GM19467 (cell line): ENCODE measurements around the gene KRTAP3-3.

Experiments used
- ATAC-seq: cut with Tn5 transposase; IDR thresholded peaks from one replicate; pipeline ENCODE4 v1.9.1; 2021; ENCODE audit warnings: mild to moderate bottlenecking, moderate library complexity; ENCODE audit not compliant: unreplicated experiment

KRTAP3-3 gene

DNA sequence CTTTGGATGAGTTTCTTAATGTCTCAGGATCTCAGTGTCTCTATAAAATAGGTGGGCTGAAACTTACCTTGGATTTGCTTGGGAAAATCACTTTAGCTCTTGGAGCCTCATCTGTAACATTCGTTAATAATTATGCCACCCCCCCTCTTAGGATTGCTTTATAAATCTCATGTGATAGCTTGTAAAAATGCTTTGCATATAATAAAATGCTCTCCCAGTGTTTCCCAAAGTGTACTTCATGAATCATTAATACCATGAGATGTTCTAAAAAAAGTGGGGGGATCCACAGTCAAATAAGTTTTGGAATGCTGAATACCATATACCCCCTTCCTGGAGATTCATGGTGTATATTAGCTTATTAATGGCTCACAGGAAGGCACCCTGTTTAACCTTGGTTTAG is 32.4 kb downstream of the KRTAP3-3 start:
- no peak for ATAC-seq

DNA sequence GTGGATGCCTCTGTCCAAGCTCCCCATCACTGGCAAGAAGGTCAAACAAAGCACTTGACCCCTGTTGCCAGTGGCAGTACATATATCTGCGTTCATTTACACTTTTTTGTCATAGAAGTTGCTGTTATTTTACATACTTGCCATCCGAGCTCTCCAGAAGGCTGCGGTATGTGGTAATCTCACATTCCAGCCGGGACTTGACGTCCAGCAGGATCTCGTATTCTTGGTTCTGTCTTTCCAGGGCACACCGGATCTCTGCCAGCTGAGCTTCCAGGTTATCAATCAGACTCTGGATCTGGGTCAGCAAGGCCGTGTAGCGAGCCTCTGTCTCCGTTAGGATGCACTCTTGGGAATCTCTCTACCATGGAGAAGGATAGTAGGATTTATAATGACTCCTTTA is 33.8 kb downstream of the KRTAP3-3 start:
- ATAC-seq, result no peak

DNA sequence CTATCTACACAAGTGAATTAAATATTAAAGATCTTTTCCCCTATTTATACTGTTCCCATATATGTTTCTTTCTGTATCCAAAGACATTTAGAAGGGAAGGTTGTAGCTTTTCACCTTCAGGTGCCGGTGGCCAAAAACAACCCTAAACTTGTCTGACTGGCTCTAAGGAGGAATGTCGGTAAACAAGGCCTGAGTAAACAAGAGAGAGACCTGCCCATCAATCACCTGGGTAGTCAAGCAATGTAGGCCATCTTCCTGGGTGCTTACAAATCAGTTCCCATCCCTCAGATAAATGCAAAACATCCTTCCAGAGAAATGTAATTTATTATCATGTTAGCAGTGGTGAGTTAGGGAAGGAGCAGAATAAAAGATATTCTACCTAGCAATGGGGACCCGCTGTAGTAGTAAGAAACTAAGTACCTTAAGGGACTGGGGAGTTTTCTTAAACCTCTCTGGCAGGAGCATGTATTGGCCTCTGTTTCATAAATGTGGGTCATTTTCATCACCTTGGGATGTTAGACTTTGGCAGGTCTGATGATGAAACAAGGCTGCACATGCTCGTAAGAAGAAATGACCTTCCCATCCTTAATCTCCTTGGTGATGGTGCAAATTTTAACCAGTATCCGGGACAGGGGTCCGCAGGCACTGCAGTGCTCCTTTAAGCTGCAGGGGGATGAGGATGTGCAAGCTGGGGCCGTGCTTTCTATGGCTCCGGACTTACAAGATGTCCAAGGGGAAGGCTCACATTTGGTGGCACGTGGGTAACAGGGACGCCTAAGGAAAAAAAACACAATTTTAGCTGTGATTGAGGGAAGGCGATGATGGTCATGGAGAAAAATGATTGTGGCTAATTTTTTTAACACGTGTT is 35.6 kb downstream of the KRTAP3-3 start:
- no peak for ATAC-seq

DNA sequence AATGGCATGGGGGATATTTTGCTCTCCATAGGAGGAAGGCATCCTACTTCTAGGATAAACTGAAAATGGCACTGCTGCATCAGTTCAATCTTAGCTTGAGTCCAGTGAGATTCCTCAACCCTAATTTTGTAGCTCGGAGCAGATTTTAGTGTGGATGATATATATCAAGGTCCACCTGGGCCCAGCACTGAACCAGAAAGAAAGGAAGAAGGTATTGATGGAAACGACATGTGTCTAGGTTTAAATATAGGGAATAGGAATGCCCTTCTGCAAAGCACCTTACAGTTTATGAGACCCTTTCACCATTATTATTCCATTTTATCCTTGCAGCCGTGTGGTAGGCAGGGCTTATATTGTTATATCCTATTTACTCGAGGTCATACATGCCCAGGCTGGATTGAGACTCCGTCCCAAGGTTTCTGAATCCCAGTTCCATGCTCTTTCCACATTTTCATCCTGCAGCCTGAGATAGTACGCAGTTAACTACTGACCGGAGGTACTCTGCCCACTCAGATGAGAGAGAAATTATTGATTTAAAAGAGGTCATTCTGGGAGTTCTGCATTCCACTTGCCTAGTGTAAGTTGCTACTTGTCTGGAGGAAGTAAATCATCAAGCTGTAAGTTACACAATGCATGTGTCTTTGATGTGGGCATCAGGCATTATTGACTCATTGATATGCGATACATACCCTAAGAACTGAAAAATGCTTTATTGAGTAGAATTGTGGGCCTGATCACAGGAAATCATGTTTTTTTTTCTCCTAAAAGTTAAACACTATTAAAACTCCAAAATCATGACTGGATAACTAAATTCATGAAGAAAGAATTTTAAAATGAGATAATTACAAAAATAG is 37.3 kb downstream of the KRTAP3-3 start:
- no peak for ATAC-seq

DNA sequence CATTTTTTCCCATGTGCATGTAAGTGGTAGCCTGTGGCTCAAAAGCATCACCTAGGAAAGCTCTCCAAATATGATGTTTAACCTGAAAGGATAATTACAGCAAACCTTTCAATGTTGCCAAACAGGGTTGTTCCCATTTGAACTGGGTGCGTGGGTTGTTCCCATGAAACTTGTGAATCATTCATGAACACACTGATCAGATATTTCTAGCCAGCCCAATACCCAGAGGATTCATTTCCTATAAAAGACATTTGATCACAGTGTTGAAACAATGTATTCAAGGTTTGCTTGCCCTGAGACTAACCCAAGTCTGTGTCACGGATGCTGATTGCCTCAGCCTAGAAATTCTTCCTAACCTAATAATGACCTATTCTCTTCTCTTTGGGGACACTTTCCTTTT is 40.1 kb downstream of the KRTAP3-3 start:
- ATAC-seq, result no peak

DNA sequence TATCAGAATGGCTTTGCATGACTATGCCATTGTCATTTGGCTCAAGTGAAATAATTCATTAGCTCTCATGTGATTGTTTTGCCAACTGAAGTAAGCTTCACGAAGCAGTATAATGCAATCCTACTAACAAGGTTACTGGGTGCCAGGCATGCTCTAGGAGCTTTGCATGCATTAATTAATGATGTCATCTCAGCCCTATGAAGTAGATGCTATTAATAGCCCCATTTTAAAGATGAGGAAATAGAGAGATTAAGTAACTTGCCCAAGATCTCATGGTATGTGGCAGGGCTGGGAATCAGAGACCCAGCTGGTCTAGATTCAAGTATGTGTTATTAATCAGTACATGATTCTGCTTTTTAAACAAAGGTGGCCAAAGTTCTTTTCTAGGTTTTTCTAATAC is 41.3 kb downstream of the KRTAP3-3 start:
- ATAC-seq, result no peak

DNA sequence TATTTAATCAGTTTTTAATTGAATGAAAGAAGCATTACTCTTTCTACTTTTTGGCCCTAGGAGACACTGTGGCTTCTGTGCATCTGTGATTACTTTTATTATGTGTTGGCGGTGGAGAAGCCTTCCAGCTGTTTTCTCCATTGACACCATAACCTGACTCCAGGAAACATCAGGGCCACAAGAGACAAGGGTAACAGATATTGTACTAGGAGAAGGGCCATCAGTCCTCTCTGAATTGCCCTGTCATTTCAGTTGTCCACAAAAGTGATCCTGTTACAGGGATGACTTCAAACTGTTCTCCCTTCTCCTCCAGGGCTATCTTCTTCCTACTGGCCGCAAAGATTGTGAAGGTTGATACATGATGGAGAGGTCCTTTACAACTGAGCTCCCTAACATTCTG is 41.8 kb downstream of the KRTAP3-3 start:
- ATAC-seq, result no peak

DNA sequence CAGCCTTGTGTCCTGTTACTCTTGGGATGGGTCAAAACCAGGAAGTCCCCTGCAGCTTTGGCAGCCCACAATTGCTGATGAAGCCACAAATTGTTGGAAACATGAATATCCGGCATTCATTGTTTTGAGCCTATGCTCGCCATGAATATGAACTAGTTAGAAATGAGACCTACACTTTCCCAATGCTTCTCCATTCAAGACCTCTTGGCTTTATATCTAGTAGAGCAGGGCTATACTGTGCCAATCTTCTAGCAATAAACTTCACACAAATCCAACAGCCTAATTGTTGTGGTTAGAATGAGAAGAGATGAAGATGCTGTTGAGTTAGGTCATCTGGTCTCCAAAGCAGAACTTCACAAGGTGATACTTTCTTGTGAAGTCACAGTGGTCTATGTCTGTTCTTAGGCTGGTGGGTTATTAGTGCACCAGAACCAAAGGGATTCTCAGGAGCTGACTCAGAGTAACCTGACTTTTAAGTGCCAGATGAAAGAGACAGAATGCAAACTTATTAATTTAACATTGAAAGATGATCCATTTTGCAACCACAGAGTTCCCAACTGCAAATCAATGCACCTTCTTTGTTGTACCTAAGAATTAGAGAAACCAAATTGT is 42.8 kb downstream of the KRTAP3-3 start:
- no peak for ATAC-seq

DNA sequence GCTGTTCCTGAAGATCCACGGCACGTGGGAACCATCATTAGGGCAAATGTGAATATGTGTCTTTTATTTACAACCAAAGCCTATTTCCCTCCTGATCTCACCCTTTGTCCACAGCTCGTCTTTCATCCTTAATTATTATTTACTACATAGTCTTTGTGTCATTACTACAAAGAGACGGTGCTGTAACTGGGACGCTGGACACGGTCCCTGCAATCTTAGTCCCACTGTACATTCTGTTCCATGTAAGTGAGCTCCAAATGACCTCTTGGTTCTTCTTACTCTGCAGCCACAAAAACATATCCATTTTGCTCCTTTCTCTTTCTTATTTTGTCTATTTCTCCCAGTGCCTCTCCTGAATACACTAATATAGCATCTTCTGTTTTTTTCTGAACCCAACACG is 43.8 kb downstream of the KRTAP3-3 start:
- no peak for ATAC-seq

DNA sequence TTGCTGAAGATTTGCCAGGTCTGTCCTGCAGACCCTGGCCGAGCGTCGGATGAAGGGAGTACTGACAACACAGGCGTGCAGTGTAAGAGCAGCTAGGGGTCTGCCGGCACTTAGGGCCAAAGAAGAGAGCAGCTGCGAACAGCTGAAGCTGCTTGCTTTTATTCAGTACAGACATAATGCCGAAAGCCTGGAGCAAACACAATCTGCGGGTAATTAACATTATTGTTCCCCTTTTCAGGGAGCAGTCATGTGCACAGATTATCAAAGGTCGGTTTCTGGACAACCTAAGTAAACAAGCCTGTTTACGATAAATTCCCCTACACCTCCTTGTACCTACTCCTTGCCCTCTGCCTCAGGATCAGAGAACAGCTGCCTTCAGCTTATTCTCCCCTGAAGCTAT is 44.5 kb downstream of the KRTAP3-3 start:
- no peak for ATAC-seq

DNA sequence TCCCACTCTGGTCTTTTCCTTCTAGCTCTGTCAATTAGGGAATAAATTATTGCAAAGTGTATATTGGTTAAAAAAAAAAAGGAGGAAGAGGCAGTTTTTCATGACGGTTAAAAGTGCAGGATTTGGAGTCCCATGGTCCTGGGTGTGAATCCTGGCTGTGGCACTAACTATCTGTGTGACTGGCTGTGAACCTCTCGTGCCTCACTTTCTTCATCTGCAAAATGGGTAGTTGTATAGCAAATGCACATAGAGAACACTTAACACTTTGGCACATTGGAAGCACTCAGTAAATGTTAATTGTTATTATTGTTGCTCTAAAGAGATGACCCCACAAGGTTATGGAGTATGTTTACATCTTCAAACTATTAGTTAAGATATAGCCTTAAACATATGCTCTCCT is 46.0 kb downstream of the KRTAP3-3 start:
- no peak for ATAC-seq

DNA sequence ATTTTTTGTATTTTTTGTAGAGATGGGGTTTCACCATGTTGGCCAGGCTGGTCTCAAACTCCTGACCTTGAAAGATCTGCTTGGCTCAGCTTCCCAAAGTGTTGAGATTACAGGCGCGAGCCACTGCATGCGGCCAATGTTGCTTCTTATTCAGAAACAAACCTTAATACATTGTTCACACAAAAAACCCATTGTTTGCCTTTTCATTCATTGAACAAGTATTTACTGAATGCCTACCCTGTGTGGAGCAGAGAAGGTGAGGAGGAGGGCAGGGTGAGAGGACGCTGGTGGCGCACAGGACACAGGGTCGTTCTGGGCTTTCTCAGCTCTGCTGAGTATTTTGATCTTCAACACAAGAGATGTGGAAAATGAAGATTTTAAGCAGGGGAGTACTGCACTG is 48.5 kb downstream of the KRTAP3-3 start:
- no peak for ATAC-seq

DNA sequence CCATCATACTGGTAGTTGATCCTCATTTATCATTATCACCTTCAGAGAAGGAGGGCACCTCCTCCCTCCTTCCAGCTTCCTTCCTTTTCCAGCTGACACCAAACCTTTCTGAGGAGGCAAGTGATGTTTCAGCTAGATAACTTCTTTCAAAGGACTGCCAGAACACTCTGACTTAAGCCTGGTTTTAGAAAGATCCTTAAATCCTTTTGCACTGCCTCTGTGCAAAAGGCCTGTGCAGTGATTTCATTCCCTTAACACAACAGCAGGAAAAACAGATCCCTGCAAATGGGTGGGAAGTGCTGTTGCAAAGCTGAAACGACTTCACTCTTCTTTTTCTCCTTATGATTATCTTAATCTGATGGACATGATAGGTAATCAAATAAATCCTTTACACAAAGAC is 49.4 kb downstream of the KRTAP3-3 start:
- no peak for ATAC-seq
